NCI-H446 (cell line): Measurements from ENCODE around the gene DES.
"Not testable (repeated sequence)": the region's sequence is repeated elsewhere in the genome, so short reads cannot be mapped to it uniquely, and the experiment has no call there.

Experiments used
- DNase-seq, 2 experiments: peaks; one replicate each; lab custom pipeline; 2025; lab: John Stamatoyannopoulos, UW

Gene DES

DNA sequence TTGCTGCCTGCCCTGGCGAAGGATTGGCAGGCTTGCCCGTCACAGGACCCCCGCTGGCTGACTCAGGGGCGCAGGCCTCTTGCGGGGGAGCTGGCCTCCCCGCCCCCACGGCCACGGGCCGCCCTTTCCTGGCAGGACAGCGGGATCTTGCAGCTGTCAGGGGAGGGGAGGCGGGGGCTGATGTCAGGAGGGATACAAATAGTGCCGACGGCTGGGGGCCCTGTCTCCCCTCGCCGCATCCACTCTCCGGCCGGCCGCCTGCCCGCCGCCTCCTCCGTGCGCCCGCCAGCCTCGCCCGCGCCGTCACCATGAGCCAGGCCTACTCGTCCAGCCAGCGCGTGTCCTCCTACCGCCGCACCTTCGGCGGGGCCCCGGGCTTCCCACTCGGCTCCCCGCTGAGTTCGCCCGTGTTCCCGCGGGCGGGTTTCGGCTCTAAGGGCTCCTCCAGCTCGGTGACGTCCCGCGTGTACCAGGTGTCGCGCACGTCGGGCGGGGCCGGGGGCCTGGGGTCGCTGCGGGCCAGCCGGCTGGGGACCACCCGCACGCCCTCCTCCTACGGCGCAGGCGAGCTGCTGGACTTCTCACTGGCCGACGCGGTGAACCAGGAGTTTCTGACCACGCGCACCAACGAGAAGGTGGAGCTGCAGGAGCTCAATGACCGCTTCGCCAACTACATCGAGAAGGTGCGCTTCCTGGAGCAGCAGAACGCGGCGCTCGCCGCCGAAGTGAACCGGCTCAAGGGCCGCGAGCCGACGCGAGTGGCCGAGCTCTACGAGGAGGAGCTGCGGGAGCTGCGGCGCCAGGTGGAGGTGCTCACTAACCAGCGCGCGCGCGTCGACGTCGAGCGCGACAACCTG is at the start of gene DES:
TSS of gene DES (plus strand) at position 223 of the 857 bp plus-strand sequence. CDS start at position 309, 86 bp downstream.
- DNase-seq, result no peak

DNA sequence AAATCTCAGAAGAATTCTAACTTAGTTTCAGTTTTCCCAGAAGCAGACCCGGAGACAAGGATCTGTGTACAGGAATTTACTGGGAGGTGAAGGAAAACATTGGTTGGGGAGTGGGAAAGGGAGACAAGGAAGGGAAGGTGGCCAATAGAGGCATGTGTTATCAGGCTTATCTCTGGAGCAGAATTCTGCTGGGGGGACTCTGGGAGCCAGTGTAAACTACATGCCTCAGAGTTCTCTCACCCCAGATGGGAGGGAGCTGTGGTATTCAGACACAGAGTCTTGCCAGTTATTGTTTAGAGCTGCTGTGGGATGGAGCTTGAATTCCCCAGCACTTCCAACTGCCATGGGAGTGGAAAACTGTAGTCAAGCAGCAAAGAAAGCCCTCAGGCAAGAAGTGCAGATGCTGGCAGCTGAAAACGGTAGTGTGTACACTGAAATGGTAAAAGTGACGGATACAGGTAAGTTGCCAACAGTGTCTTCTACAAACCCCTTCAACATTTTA is 49.4 kb upstream of the DES start:
- DNase-seq, result no peak

DNA sequence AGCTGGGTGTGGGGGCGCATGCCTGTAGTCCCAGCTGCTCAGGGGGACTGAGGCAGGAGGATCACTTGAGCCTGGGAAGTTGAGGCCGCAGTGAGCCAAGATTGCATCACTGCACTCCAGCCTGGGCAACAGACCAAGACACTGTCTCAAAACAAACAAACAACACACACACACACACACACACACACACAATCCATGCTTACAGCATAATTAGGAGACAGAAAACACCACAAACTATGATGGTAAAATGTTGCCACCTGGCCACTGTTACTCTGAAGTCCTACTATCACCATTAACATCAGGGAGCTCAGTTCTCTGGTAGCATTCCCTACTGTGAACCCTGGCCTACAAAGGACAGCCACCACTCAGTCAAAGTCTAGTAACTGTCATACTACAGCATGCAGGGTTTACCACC is 48.7 kb upstream of the DES start:
- DNase-seq, result peak in 1 of 2 experiments; percentile 9

GRCh38 chr2:219378163-219378851 is 39.9 kb upstream of the DES start:
- DNase-seq, result no peak

- no peak for DNase-seq
Measured at GRCh38 chr2:219380926-219381325, 37.3 kb upstream of the DES start.

DNA sequence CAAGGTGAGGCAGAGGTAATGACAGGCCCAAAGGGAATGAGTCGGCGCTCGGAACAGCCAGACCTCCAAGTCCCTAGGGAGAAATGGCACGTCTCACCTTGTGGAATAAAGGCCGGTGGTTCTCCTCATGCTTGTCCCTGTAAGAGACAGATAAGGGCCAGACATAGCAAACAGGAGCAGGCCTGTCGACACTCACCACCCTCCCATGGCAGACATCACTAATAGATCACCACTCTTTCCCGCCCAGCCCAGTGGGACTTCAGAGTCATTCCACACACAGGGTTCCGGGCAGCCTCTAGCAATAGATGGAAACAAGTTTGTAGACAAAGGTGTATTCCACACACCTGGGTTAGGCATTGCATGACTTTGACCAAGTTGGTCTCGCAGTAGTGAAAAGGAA is 36.7 kb upstream of the DES start:
- DNase-seq, result no peak

DNA sequence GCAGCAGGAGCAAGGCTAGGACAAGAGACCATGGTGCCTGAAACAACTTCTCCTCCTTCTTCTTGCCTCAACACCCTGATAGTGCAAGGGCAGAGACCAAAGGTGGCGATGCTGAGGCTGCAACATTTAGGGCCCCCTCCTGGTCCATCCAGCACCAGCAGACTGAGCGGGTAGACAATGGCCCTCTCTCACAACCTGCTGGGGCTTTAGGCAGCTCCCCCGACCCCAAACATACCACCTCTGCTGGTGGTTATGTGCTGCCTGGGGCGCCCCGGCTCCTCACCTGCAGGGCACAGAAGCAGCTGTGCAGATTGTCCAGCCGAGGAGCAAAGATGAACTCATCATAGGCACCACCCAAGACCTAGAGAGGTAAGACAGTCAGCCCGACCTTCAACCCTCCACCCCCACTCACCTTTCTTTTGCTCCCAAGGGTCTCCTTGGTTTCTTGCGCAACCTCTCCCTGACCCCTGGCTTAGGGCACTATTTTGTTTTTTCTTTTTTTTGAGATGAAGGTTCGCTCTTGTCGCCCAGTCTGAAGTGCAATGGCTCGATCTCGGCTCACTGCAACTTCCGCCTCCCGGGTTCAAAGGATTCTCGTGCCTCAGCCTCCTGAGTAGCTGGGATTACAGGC is 34.0 kb upstream of the DES start:
- no peak for DNase-seq

DNA sequence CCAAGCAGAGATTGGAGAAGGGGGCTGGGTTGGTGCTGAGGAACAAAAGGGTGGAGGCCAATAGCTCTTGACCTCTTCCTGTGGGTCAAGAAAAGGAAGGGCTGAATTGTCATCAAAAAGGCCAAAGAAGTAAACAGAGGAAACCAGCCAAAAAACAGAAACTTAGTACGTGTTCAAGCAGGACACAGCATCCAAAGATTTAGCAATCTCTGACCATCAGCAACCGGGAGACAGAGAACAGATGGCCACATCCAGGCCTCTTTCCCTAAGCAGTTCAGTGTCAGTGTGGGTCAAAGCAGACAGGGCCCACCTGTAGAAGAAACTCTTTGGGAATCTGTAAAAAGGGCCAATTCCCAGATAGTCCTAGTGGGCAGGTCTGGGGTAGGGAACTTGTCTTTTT is 33.3 kb upstream of the DES start:
- no peak for DNase-seq

GRCh38 chr2:219385958-219386520 is 32.1 kb upstream of the DES start:
- no peak for DNase-seq

GRCh38 chr2:219386532-219387280 is 31.5 kb upstream of the DES start:
- no peak for DNase-seq

GRCh38 chr2:219387306-219388120 is 30.7 kb upstream of the DES start, which contains the start of gene DNPEP:
Gene DNPEP (minus strand): TSS chr2:219387912. CDS start chr2:219387794, 118 bp downstream.
- DNase-seq, result peak; percentile 34 to 97

- DNase-seq, result peak; percentile 91 to 97
Measured at GRCh38 chr2:219388121-219388906, 29.9 kb upstream of the DES start.

GRCh38 chr2:219388907-219389156 is 29.3 kb upstream of the DES start:
- no peak for DNase-seq

GRCh38 chr2:219392754-219393153 is 25.4 kb upstream of the DES start:
- no peak for DNase-seq

DNA sequence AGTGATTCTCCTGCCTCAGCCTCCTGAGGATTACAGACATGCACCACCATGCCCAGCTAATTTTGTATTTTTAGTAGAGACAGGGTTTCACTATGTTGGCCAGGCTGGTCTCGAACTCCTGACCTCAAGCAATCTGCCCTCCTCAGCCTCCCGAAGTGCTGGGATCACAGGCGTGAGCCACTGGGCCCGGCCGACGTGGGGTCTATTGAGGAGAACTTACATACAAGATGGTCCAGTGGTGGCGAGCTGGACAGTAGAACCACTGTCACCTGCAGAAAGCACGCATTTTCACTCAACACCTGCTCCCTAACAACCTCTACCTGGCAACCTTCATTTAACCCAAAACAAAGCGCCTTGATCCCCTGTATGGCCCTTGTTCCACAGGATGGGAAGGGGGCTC is 23.1 kb upstream of the DES start:
- not testable (repeated sequence) for DNase-seq

DNA sequence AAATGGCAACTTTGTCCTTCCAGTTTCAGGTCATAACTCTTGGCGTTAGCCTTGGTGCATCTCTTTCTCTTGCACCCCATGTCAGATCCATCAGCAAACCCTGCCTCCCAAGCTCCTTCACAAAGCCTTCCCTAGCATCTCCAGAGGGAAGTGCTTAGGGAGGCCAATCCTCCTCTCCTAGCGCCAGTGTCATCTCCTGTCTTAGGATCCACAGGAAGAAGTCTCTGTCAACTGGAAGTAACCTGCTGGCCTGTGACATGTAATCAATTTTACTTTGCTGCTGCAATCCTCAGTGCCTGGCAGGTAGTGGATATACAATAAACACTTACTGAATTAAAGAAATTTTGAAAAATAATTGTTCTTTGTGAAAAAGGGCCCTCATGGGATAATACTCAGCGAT is 22.6 kb upstream of the DES start:
- DNase-seq, result no peak

GRCh38 chr2:219396863-219397457 is 21.2 kb upstream of the DES start:
- DNase-seq, result no peak

- DNase-seq, result no peak
Measured at GRCh38 chr2:219398721-219399363, 19.3 kb upstream of the DES start.
